Measurements from ENCODE around the gene TMEM163. TPM values are rescaled to one million over a fixed set of nuclear protein-coding genes. Genes with fewer than 3 reads are reported as not detected.
"Not testable (repeated sequence)": the region's sequence is repeated elsewhere in the genome, so short reads cannot be mapped to it uniquely, and the experiment has no call there.

Gene TMEM163
- total and polyA plus RNA-seq, 3 donors from 2014 or later: 24.0 to 44.3 (median 37.3) TPM

GRCh38 chr2:134591526-134591925, 127.3 kb downstream of the TMEM163 start:
- Histone ChIP-seq H3K36me3 (ENCODE audit: low read depth, missing control alignments) (no peaks in the 10 kb centered on the region), H3K4me3 (no peak overlapping the region), H3K9me3 (no peaks in the 10 kb centered on the region), H3K27ac (no peak overlapping the region), H3K4me1 (no peaks in the 10 kb centered on the region), H3K27me3 (no peaks in the 10 kb centered on the region)
- TF ChIP-seq CTCF (IDR thresholded peaks at IDR 0.05): no peak
- TF ChIP-seq POLR2A (IDR thresholded peaks at IDR 0.05): no peak
- WGBS, 2 donors: 91 to 100% methylated on average over 1 of the region's 1 CpG
- DNase-seq: no peak
- intact Hi-C loops (cut with DNase I; ENCODE audit: low total_unique reads): no loop called here

GRCh38 chr2:134590679-134591078, 128.1 kb downstream of the TMEM163 start:
- Histone ChIP-seq H3K27ac (no peak overlapping the region), H3K4me3 (no peak overlapping the region), H3K27me3 (no peaks in the 10 kb centered on the region), H3K36me3 (ENCODE audit: low read depth, missing control alignments) (no peaks in the 10 kb centered on the region), H3K4me1 (no peaks in the 10 kb centered on the region), H3K9me3 (no peaks in the 10 kb centered on the region)
- intact Hi-C loops (cut with DNase I; ENCODE audit: low total_unique reads): no loop called here
- no peak for TF ChIP-seq POLR2A (IDR thresholded peaks at IDR 0.05)
- no peak for TF ChIP-seq CTCF (IDR thresholded peaks at IDR 0.05)
- WGBS, 2 donors: 97 to 100% methylated on average over 1 of the region's 1 CpG
- DNase-seq: no peak

- H3K36me3 ChIP-seq (ENCODE audit: low read depth, missing control alignments); H3K27me3 ChIP-seq; H3K4me3 ChIP-seq; H3K9me3 ChIP-seq; intact Hi-C loops (cut with DNase I; ENCODE audit: low total_unique reads); H3K27ac ChIP-seq; H3K4me1 ChIP-seq; DNase-seq: not testable (repeated sequence)
- WGBS, 2 donors: 80% methylated on average over 4 of the region's 4 CpGs
These were observed 129.4 kb downstream of the TMEM163 start for GRCh38 chr2:134589171-134590083.

GRCh38 chr2:134588556-134588955, 130.2 kb downstream of the TMEM163 start:
- Histone ChIP-seq H3K36me3 (ENCODE audit: low read depth, missing control alignments) (no peaks in the 10 kb centered on the region), H3K4me3 (no peak overlapping the region), H3K27ac (no peak overlapping the region), H3K27me3 (no peaks in the 10 kb centered on the region), H3K9me3 (no peaks in the 10 kb centered on the region), H3K4me1 (peaks cover 9% of the 10 kb centered on the region)
- intact Hi-C loops (cut with DNase I; ENCODE audit: low total_unique reads): no loop called here
- DNase-seq: no peak
- 86 to 91% methylated on average over 2 of the region's 2 CpGs for WGBS, 2 donors
- no peak for TF ChIP-seq POLR2A (IDR thresholded peaks at IDR 0.05)
- TF ChIP-seq CTCF (IDR thresholded peaks at IDR 0.05): no peak

- no peak overlapping the region for H3K27ac ChIP-seq
- intact Hi-C loops (cut with DNase I; ENCODE audit: low total_unique reads): no loop called here
- H3K4me1 ChIP-seq: peaks cover 9% of the 10 kb centered on the region
- 84 to 92% methylated on average over 8 of the region's 8 CpGs for WGBS, 2 donors
- no peak overlapping the region for H3K4me3 ChIP-seq
- no peak for DNase-seq
- H3K36me3 ChIP-seq (ENCODE audit: low read depth, missing control alignments): no peaks in the 10 kb centered on the region
- H3K27me3 ChIP-seq: no peaks in the 10 kb centered on the region
- TF ChIP-seq CTCF (IDR thresholded peaks at IDR 0.05): no peak
- no peak for TF ChIP-seq POLR2A (IDR thresholded peaks at IDR 0.05)
- no peaks in the 10 kb centered on the region for H3K9me3 ChIP-seq
These were observed 132.4 kb downstream of the TMEM163 start for GRCh38 chr2:134586326-134586965.
